ENCODE data around the gene BPIFB1.

DNA sequence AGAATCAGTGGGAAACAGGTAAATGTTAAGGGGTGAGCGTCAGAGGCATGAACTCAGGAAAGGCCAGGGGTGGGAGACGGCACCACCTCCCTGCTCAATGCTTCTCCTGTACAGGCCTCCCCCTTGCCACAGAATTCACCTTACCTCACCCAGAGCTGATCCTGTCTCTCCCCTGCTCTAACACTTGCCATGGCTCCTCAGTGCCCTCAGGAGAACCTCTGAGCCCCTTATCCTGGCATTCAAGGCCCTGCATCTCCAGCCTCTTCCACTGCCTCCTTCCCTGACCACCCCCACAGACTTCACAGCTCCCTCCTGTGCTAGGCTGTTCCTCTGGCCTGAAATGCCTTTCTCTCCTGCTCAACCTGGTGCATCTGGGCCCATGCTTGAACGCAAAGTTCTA lies 33.9 kb downstream of the BPIFB1 start:
- TF ChIP-seq CTCF (IDR thresholded peaks at IDR 0.05): no peak
- TF ChIP-seq POLR2A (IDR thresholded peaks at IDR 0.05): no peak

Measured in sigmoid colon (tissue), 3 donors.